Globus pallidus (tissue), 1 donor: Measurements from ENCODE around the gene FAM171A1.
A peak's percentile ranks its signal among the peaks of the same experiment; 100 is the strongest.
"Not testable (repeated sequence)": the region's sequence is repeated elsewhere in the genome, so short reads cannot be mapped to it uniquely, and the experiment has no call there.

Source experiments
- DNase-seq: peaks from one replicate; pipeline ENCODE4 v3.0.0-alpha.2; 2015; ENCODE audit warnings: low spot score

Gene FAM171A1

DNA sequence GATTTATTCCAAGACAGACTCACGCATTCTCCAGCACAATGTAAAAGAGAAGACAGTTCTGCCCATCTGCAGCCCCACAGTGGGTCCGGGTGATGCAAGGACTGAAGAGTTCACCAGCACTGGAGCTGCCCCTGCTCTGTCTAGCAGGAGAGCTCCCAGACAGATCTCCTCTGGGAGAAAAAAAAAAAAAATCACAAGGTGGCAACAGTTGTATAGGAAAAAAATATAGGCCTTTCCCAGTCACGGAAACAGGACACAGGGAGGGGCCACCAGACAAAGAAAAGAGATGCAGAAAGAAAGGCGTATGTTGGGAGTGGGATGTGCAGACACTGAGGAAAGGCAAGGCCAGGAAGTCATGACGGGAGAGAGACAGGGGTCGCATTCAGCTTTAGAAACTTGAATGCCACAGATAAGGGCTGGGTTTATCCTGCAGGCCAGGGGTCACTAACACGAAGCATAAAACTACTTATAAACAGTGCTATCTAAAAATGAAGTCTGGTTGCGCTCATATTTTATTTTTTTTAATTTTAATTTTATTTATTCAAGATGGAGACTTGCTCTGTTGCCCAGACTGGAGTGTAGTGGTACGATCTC, 54.1 kb downstream of the FAM171A1 start:
- DNase-seq: no peak

- DNase-seq: no peak
These were observed 54.9 kb downstream of the FAM171A1 start for GRCh38 chr10:15316145-15316544.

GRCh38 chr10:15315286-15315685, 55.8 kb downstream of the FAM171A1 start:
- no peak for DNase-seq

- DNase-seq: no peak
These were observed 56.5 kb downstream of the FAM171A1 start for GRCh38 chr10:15314482-15315045.

- peak; percentile 88 for DNase-seq
These were observed 57.2 kb downstream of the FAM171A1 start for GRCh38 chr10:15313843-15314242.

GRCh38 chr10:15313047-15313446, 58.0 kb downstream of the FAM171A1 start:
- DNase-seq: peak; percentile 78

DNA sequence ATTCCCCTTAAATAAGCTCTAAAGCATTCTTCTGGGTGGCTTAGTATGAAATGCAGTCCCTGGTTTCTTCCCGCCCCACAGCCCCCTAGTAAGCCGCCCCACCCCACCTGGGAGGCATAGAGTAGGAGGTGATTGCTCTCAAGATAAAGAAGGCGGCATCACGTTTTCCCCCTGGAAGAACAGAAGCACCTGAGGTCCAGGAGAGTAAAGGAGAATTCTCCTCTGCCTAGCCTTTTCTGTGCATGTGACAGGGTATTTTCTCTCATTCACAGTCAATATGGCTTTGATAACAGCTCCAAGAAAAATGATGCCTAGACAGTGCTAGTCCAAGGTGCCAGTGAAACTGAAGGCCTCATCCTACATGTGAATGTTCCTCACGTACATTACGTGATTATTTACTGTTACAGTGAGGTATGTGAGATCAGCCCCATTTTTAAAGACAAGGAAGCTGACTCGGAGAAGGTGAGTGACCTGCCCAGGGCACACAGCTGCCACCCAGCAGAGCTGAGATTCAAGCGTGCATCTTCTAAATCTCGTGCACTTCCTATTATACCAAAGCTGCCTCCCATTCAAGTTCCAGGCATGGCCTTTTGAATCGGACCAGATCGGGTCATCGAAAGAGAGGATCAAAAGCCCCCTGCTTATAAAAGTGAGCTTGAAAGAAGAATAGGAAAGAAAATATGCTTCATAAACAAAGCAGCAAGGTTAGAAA, 59.4 kb downstream of the FAM171A1 start:
- no peak for DNase-seq

GRCh38 chr10:15310776-15311568, 60.1 kb downstream of the FAM171A1 start:
- DNase-seq: no peak

- no peak for DNase-seq
These were observed 61.9 kb downstream of the FAM171A1 start for GRCh38 chr10:15309221-15309620.

- DNase-seq: no peak
These were observed 64.3 kb downstream of the FAM171A1 start for GRCh38 chr10:15306735-15307280.

DNA sequence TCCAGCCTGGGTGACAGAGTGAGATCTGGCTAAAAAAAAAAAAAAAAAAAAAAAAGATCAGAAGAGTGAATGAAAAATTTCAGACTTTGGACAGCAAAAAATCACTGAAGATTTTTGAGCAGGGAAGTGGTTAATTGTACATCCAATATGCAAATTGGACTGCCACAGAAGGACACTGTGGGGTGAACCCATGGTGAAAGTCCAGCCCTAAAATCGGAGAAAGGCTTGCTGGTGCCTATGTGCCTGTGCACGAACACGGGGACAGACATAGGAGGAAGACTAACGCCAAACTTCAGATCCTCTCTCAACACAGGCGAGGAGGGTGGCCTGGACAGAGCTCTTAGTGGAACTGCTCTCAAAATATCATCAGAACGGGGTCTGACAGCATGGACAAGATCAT, 65.5 kb downstream of the FAM171A1 start:
- DNase-seq: no peak

DNA sequence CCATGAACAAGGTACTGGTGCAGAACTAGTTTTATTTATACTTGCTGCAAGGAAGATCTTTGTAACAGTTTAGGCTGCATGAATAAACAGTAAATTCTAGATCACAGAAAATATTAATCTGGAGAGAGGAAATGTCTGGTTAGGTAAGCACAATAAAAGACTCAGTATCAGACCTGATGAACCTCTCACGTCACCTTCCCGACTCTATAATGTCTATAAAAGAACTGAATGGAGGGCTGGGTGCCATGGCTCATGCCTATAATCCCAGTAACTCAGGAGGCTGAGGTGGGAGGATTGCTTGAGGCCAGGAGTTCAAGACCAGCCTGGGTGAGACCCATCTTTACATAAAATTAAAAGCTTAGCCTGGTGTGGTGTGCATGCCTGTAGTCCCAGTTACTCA, 65.9 kb downstream of the FAM171A1 start:
- no peak for DNase-seq

GRCh38 chr10:15302188-15302956, 68.7 kb downstream of the FAM171A1 start:
- DNase-seq: not testable (repeated sequence)

GRCh38 chr10:15300697-15301096, 70.4 kb downstream of the FAM171A1 start:
- no peak for DNase-seq

DNA sequence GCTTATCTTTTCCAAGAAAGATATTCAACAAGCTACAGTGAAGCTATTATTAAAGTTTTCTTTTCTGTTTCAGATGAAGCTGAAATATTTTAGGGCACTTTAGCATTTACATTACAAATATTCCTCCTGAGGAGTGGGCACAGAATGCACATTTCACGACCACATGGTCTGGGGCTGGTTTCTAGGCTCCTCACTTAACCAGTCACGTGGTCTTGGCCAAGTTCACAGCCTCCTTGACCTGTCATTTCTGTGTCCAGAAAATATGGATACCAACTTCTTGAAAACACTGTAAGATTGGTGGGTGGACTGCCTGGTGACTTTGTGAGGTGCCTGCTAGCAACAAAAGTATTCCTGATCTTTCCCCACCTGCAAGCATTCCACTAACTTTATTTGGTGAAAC, 70.9 kb downstream of the FAM171A1 start:
- no peak for DNase-seq

- DNase-seq: no peak
These were observed 74.4 kb downstream of the FAM171A1 start for GRCh38 chr10:15296701-15297100.

DNA sequence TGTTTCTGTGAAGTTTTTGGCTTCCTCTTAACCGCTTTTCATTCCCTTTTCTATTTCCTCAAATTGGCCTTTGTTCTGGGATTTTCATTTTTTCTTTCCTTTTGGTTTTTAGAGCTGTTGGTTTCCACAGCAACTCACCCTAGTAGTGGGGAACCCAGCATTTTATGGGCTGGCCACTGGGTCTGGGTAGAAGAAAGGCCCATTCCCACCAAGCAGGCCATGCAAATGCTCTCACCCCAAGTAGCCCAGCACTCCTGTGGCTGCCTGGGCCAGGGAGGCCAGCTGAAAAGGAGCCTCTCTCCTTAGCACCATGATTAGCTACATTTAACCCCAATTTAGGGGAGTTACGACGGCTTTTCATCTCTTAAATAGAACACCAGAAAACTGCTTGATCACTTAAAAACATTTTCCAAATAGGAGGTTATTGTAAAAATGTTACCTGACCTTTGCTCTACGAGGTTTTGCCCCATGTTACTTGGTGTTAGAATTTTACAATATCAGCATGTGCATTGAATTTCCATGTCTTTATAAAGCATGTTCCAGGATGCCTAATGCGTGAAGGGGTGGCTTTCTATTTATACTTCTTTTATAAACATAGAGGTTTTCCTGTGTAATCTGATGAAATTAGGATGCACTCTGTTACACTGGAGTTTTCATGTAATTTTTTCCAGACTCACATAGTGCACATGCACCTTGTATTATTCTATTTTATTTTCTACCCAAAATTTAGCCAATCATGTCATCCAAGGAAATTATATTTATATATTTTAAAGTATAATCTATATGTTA, 75.4 kb downstream of the FAM171A1 start:
- DNase-seq: peak; percentile 62

DNA sequence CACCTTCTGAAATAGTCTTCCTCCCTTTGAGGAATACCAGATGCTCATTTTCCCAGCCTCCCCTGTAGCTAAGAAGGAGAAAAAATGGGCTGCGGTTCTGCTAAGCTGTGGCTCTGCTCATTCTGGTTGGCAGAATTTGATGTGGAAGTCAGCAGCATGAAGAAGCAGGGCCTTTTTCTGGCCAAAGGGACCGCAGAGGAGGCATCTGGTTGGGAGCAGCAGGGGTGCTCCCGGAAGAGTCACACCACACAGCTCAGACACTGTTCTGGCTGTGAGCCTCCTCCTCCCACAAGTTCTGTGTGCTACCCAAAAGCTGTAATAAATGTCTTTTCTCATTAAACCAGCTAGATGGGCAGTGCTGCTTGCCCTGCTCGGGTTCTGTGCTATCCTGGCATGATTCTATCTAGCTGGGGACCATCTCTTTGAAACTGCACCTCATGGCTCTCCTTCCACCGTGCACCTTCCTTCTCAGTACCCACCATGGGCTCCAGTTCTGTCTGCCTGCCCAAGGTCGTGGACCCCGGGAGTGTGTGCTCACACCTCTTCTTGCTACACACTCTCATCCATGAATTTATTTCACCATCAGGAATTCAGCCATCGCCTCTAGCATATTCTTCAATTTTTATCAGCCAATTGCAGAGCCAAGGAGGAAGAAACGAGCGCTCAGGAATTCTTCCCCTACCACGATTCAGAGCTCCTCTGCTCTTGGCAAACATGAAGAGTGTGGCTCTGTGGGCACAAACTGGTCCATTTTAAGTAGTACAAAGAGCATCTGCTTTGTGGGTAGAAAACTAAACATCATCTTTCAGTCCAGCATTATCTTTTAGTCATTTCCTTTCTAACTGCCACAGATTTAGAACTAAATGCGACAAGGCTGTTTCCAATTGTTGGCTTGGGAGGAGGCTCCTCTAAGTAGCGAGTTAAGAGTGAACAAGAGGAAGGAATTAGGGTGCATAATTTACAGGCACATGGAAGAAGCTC, 76.9 kb downstream of the FAM171A1 start:
- DNase-seq: peak; percentile 60

DNA sequence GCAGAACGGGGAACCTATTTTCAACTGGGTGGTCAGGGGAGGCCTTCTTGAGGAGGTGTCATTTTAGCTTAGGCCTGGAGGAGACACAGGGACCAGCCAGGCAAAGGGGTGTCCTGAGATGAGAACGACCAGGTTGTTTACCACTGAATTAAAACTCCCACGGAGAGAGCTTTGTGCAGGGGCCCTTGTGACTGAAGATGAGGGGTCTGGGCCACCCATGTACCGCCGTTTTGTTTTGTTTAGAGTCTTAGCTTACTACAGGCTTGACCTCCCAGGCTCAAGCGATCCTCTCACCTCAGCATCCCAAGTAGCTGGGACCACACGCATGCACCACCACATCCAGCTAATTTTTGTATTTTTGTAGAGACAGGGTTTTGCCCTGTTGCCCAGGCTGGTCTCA, 80.4 kb downstream of the FAM171A1 start:
- no peak for DNase-seq

DNA sequence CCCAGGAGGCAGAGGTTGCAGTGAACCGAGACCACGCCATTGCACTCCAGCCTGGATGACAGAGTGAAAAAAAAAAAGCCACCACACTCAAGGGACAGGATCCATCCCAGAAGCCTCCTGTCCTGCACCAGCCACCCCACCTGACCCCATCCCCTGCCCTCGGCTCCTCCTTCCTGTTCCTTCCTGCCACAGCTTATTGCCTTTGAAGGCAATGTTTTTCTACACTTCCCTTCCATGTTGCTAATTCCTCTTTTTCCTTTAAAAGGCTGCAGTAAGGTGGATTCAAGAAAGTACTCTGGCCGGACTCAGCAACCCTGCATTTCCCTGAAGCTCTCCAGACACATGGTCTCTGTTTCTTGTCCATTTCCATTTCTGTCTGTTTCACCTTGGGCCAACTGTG, 80.9 kb downstream of the FAM171A1 start:
- no peak for DNase-seq
